Adrenal gland (tissue), 5 donors: ENCODE results near the gene TNRC6C.

Source experiments
- CTCF ChIP-seq, 6 experiments: fragments of 450-650 bp in 4 of 6; fragments of 200-600 bp in 2 of 6; sonication (generic) in 1 of 6; IDR thresholded peaks; 1 replicate in 5 of 6; 2 replicates in 1 of 6; pipeline versions ENCODE4 v1.5.1 to v1.8.0; 2016 to 2021; ENCODE audit warnings: antibody characterized with exemption in 6 of 6, mild to moderate bottlenecking in 2 of 6, moderate library complexity in 1 of 6
- POLR2A ChIP-seq, 2 donors: fragments of 450-650 bp; IDR thresholded peaks; one replicate each; pipeline ENCODE4 v1.6.1; 2017; ENCODE audit warnings: antibody characterized with exemption in 2 of 2, mild to moderate bottlenecking in 2 of 2, moderate library complexity in 1 of 2
- donor health status: DM: no; HTN: no; CAD: no.

DNA sequence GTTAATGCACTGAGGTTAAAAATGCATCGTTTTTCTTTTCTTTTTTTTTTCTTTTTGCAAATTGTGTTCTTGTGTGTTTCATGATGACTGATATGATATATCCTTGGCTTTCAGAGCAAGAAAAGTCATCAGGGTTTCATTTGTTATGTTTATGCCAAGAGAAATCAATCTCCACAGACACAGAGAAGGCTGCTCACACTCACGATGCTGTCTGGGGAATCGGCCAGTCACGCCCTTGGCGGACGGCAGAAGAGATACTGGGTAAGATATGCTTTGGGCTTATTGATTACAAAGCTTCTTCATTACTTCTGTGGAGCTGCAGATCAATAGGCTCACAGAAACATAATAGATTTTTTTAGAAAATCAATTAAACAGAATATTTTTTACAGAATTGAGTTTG is 42.2 kb upstream of the TNRC6C start:
- TF ChIP-seq CTCF (IDR thresholded peaks at IDR 0.05) (no peak), POLR2A (IDR thresholded peaks at IDR 0.05) (no peak)
